Skin epidermis (tissue), 12 donors: ENCODE measurements around the gene ARHGAP24.

ENCODE experiments used
- H3K27ac ChIP-seq, 21 experiments: fragments of 200-600 bp; sonication (generic) in 11 of 21; one replicate each; pipeline ENCODE4 v1.5.0; 2020; ENCODE audit warnings: mild to moderate bottlenecking in 3 of 21, inconsistent platforms in 2 of 21, moderate library complexity in 2 of 21
- H3K4me3 ChIP-seq, 7 experiments: fragments of 200-600 bp; sonication (generic) in 2 of 7; one replicate each; pipeline ENCODE4 v1.5.0; 2020; ENCODE audit warnings: inconsistent platforms in 2 of 7, mild to moderate bottlenecking in 2 of 7, moderate library complexity in 1 of 7

ARHGAP24 gene

GRCh38 chr4:86048426-86048825 is 573.5 kb downstream of the ARHGAP24 start:
- Histone ChIP-seq H3K4me3 (no peak overlapping the region), H3K27ac (no peak overlapping the region)

- Histone ChIP-seq H3K27ac (no peak overlapping the region), H3K4me3 (no peak overlapping the region)
These were observed 575.5 kb downstream of the ARHGAP24 start for GRCh38 chr4:86050496-86050895.
